EL (cell line): Measurements from ENCODE around the gene ACOXL.
A peak's percentile ranks its signal among the peaks of the same experiment; 100 is the strongest.

Experiments used
- DNase-seq: peaks from one replicate; pipeline ENCODE4 v3.0.0-alpha.2; 2016

The ACOXL gene

GRCh38 chr2:111017909-111018308 lies 285.5 kb downstream of the ACOXL start:
- no peak for DNase-seq

GRCh38 chr2:111019381-111019780 lies 287.0 kb downstream of the ACOXL start:
- no peak for DNase-seq

- no peak for DNase-seq
Observed at GRCh38 chr2:111022633-111023032, 290.3 kb downstream of the ACOXL start.

- no peak for DNase-seq
Observed at GRCh38 chr2:111024496-111024895, 292.1 kb downstream of the ACOXL start.

GRCh38 chr2:111025288-111025687 lies 292.9 kb downstream of the ACOXL start:
- no peak for DNase-seq

GRCh38 chr2:111028720-111029119 lies 296.3 kb downstream of the ACOXL start:
- no peak for DNase-seq

- no peak for DNase-seq
Observed at GRCh38 chr2:111029181-111029927, 297.0 kb downstream of the ACOXL start.

GRCh38 chr2:111030260-111030891 lies 298.0 kb downstream of the ACOXL start:
- DNase-seq = no peak

GRCh38 chr2:111030945-111031344 lies 298.6 kb downstream of the ACOXL start:
- DNase-seq = no peak

- DNase-seq = no peak
Observed at GRCh38 chr2:111031546-111032478, 299.4 kb downstream of the ACOXL start.

- peak; percentile 21 for DNase-seq
Observed at GRCh38 chr2:111032721-111033429, 300.5 kb downstream of the ACOXL start.

- no peak for DNase-seq
Observed at GRCh38 chr2:111034146-111034545, 301.8 kb downstream of the ACOXL start.

- DNase-seq = no peak
Observed at GRCh38 chr2:111034606-111035005, 302.2 kb downstream of the ACOXL start.

GRCh38 chr2:111035830-111036441 lies 303.6 kb downstream of the ACOXL start:
- DNase-seq = no peak

- no peak for DNase-seq
Observed at GRCh38 chr2:111037128-111037527, 304.8 kb downstream of the ACOXL start.

- no peak for DNase-seq
Observed at GRCh38 chr2:111039628-111040383, 307.4 kb downstream of the ACOXL start.

GRCh38 chr2:111041398-111042202 lies 309.2 kb downstream of the ACOXL start:
- no peak for DNase-seq

- DNase-seq = no peak
Observed at GRCh38 chr2:111042261-111042660, 309.9 kb downstream of the ACOXL start.

- DNase-seq = no peak
Observed at GRCh38 chr2:111042772-111043771, 310.7 kb downstream of the ACOXL start.
